ENCODE measurements around the gene TCF12.

TCF12 gene

DNA sequence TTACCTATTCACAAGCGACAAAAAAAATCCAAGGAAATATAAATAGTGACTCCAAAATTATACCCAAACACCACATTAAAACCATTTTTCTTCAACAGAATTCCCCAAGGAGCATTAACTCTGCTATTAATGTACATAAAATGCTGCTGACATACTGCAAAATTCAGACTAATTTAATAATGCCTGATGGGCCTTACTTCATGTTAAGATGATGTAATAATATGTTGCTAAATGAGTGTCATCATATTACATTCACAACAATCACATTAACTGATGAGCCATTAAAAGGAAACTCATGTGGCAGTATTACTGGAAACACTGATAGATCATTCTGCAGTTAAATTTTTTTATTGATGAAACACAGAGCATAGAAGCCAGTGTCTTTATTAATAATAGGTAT lies 253.0 kb downstream of the TCF12 start:
- no peak overlapping the region for H3K4me3 ChIP-seq (ENCODE audit: low read depth, low read length, poor library complexity, severe bottlenecking)
- no peak overlapping the region for H3K9ac ChIP-seq (ENCODE audit: low read length)
- no peaks in the 10 kb centered on the region for H3K9me3 ChIP-seq (ENCODE audit: low read length)
- no peak overlapping the region for H3K27ac ChIP-seq (ENCODE audit: low read depth, low read length, poor library complexity, severe bottlenecking)
- no peaks in the 10 kb centered on the region for H3K4me1 ChIP-seq (ENCODE audit: insufficient read depth, low read length, severe bottlenecking)
- no peak overlapping the region for H3K4me2 ChIP-seq (ENCODE audit: low read length)
- H3K9me2 ChIP-seq (ENCODE audit: low read depth, low read length), result no peaks in the 10 kb centered on the region
- H3K27me3 ChIP-seq (ENCODE audit: insufficient read depth, low read length), result no peaks in the 10 kb centered on the region
- peaks cover 53% of the 10 kb centered on the region for H3K36me3 ChIP-seq (ENCODE audit: insufficient read depth, low read length)
- H3F3A ChIP-seq (ENCODE audit: insufficient read depth, low read length), result no peaks in the 10 kb centered on the region
- H2AFZ ChIP-seq (ENCODE audit: low read length), result no peak overlapping the region
- no peak for TF ChIP-seq EZH2 (IDR thresholded peaks at IDR 0.05; ENCODE audit: borderline replicate concordance, low read length)
- TF ChIP-seq, protein P1, sequence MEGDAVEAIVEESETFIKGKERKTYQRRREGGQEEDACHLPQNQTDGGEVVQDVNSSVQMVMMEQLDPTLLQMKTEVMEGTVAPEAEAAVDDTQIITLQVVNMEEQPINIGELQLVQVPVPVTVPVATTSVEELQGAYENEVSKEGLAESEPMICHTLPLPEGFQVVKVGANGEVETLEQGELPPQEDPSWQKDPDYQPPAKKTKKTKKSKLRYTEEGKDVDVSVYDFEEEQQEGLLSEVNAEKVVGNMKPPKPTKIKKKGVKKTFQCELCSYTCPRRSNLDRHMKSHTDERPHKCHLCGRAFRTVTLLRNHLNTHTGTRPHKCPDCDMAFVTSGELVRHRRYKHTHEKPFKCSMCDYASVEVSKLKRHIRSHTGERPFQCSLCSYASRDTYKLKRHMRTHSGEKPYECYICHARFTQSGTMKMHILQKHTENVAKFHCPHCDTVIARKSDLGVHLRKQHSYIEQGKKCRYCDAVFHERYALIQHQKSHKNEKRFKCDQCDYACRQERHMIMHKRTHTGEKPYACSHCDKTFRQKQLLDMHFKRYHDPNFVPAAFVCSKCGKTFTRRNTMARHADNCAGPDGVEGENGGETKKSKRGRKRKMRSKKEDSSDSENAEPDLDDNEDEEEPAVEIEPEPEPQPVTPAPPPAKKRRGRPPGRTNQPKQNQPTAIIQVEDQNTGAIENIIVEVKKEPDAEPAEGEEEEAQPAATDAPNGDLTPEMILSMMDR (IDR thresholded peaks at IDR 0.05; ENCODE audit: low read length), result no peak
- H3K79me2 ChIP-seq (ENCODE audit: insufficient read depth, low read length), result no peaks in the 10 kb centered on the region
- no peaks in the 10 kb centered on the region for H4K20me1 ChIP-seq (ENCODE audit: insufficient read depth, low read length)

DNA sequence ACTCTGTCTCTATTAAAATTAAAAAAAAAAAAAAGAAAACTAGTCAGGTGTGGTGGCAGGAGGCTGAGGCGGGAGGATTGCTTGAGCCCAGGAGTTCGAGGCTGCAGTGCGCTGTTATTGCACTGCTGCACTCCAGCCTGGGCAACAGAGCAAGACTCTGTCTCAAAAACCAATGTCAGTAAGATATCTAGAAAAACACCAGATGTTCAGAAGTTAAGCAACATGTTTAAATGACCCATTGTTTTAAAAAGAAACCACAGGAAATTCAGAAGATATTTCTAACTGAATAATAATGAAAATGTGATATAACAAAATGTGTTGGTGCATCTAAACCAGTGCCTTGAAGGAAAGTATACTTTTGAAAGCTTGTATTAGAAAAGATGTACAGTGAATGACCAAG lies 254.5 kb downstream of the TCF12 start:
- no peak overlapping the region for H3K4me3 ChIP-seq (ENCODE audit: low read depth, low read length, poor library complexity, severe bottlenecking)
- TF ChIP-seq, protein P1 (IDR thresholded peaks at IDR 0.05; ENCODE audit: low read length), result no peak
- TF ChIP-seq EZH2 (IDR thresholded peaks at IDR 0.05; ENCODE audit: borderline replicate concordance, low read length), result no peak
- H3K9ac ChIP-seq (ENCODE audit: low read length), result no peak overlapping the region
- H3K27ac ChIP-seq (ENCODE audit: low read depth, low read length, poor library complexity, severe bottlenecking), result no peak overlapping the region
- no peak overlapping the region for H3K4me2 ChIP-seq (ENCODE audit: low read length)
- no peaks in the 10 kb centered on the region for H3K9me3 ChIP-seq (ENCODE audit: low read length)
- no peaks in the 10 kb centered on the region for H3K4me1 ChIP-seq (ENCODE audit: insufficient read depth, low read length, severe bottlenecking)
- no peaks in the 10 kb centered on the region for H3F3A ChIP-seq (ENCODE audit: insufficient read depth, low read length)
- no peaks in the 10 kb centered on the region for H3K9me2 ChIP-seq (ENCODE audit: low read depth, low read length)
- no peaks in the 10 kb centered on the region for H4K20me1 ChIP-seq (ENCODE audit: insufficient read depth, low read length)
- no peak overlapping the region for H2AFZ ChIP-seq (ENCODE audit: low read length)
- no peaks in the 10 kb centered on the region for H3K27me3 ChIP-seq (ENCODE audit: insufficient read depth, low read length)
- H3K36me3 ChIP-seq (ENCODE audit: insufficient read depth, low read length), result peaks cover 45% of the 10 kb centered on the region
- no peaks in the 10 kb centered on the region for H3K79me2 ChIP-seq (ENCODE audit: insufficient read depth, low read length)

DNA sequence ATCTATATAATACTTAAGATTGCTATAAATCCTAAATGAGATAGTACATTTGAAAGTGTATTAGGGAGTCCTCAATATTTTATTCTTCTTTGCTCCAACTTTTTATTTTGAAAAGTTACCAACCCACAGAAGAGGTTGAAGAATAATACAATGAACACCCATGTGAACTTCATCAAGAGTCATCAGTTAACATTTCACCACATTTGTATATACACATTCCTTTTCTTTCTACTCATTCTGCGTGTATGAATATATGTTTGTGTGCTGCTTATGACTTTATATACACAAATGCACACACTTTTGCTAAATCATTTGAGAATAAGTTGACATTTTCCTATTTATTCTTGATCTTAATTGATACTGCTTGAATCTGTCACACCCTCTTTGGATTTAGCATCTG lies 264.6 kb downstream of the TCF12 start:
- H3K36me3 ChIP-seq (ENCODE audit: insufficient read depth, low read length), result peaks cover 42% of the 10 kb centered on the region
- no peaks in the 10 kb centered on the region for H3K9me3 ChIP-seq (ENCODE audit: low read length)
- H3K27ac ChIP-seq (ENCODE audit: low read depth, low read length, poor library complexity, severe bottlenecking), result no peak overlapping the region
- H3K27me3 ChIP-seq (ENCODE audit: insufficient read depth, low read length), result no peaks in the 10 kb centered on the region
- no peaks in the 10 kb centered on the region for H3K9me2 ChIP-seq (ENCODE audit: low read depth, low read length)
- no peak overlapping the region for H3K9ac ChIP-seq (ENCODE audit: low read length)
- no peaks in the 10 kb centered on the region for H3K79me2 ChIP-seq (ENCODE audit: insufficient read depth, low read length)
- H4K20me1 ChIP-seq (ENCODE audit: insufficient read depth, low read length), result no peaks in the 10 kb centered on the region; the same call in 1 of the 2 replicates
- no peaks in the 10 kb centered on the region for H3F3A ChIP-seq (ENCODE audit: insufficient read depth, low read length)
- H3K4me3 ChIP-seq (ENCODE audit: low read depth, low read length, poor library complexity, severe bottlenecking), result no peak overlapping the region
- no peak overlapping the region for H3K4me2 ChIP-seq (ENCODE audit: low read length)
- H3K4me1 ChIP-seq (ENCODE audit: insufficient read depth, low read length, severe bottlenecking), result no peaks in the 10 kb centered on the region
- no peak overlapping the region for H2AFZ ChIP-seq (ENCODE audit: low read length)
- TF ChIP-seq, protein P1 (IDR thresholded peaks at IDR 0.05; ENCODE audit: low read length), result no peak
- no peak for TF ChIP-seq EZH2 (IDR thresholded peaks at IDR 0.05; ENCODE audit: borderline replicate concordance, low read length)
